ENCODE measurements around the gene DNAJB12. TPM values are rescaled to one million over a fixed set of nuclear protein-coding genes. Genes with fewer than 3 reads are reported as not detected.

The DNAJB12 gene
- total and polyA plus RNA-seq, 9 donors, result 27.5 to 46.4 (median 32.0) TPM

- Histone ChIP-seq H3K27me3 (no peaks in the 10 kb centered on the region), H3K4me3 (peak overlapping the region; percentile 40), H3K27ac (peak overlapping the region; percentile 71 to 88), H3K9me3 (no peaks in the 10 kb centered on the region), H3K36me3 (no peaks in the 10 kb centered on the region), H3K4me1 (ENCODE audit: insufficient read depth) (peaks cover 38% of the 10 kb centered on the region)
- 64 to 69% (median 65%) methylated on average over 10 of the region's 10 CpGs for WGBS, 3 donors
- peak in 2 of 5 donors; percentile 39 to 47 for DNase-seq
- TF ChIP-seq CTCF (IDR thresholded peaks at IDR 0.05), result no peak
- no peak for TF ChIP-seq EP300 (IDR thresholded peaks at IDR 0.05)
- no peak for TF ChIP-seq POLR2A (IDR thresholded peaks at IDR 0.05)
- intact Hi-C loops (cut with DNase I), result loop anchor here in 1 of 4 donors (2.0 kb wide), 1 partner anchor 46 kb away; the partner anchor contains the start of gene DDIT4
Observed at GRCh38 chr10:72318418-72319262, 36.1 kb downstream of the DNAJB12 start.

GRCh38 chr10:72316748-72317435, 37.8 kb downstream of the DNAJB12 start:
- Histone ChIP-seq H3K36me3 (no peaks in the 10 kb centered on the region), H3K4me3 (no peak overlapping the region), H3K4me1 (ENCODE audit: insufficient read depth) (peaks cover 38% of the 10 kb centered on the region), H3K27me3 (no peaks in the 10 kb centered on the region), H3K27ac (peak overlapping the region; percentile 4 to 63), H3K9me3 (no peaks in the 10 kb centered on the region)
- TF ChIP-seq CTCF (IDR thresholded peaks at IDR 0.05) (no peak), EP300 (IDR thresholded peaks at IDR 0.05) (no peak), POLR2A (IDR thresholded peaks at IDR 0.05) (no peak)
- DNase-seq, result peak in 4 of 5 donors; percentile 57 to 74 (median 64)
- intact Hi-C loops (cut with DNase I), result no loop called here
- 81 to 88% (median 88%) methylated on average over 12 of the region's 12 CpGs for WGBS, 3 donors

GRCh38 chr10:72316386-72316700, 38.4 kb downstream of the DNAJB12 start:
- 70 to 90% (median 78%) methylated on average over 3 of the region's 3 CpGs for WGBS, 3 donors
- intact Hi-C loops (cut with DNase I), result no loop called here
- no peaks in the 10 kb centered on the region for H3K36me3 ChIP-seq
- TF ChIP-seq CTCF (IDR thresholded peaks at IDR 0.05) (no peak), POLR2A (IDR thresholded peaks at IDR 0.05) (no peak), EP300 (IDR thresholded peaks at IDR 0.05) (no peak)
- H3K4me3 ChIP-seq, result no peak overlapping the region
- H3K9me3 ChIP-seq, result no peaks in the 10 kb centered on the region
- peaks cover 38% of the 10 kb centered on the region for H3K4me1 ChIP-seq (ENCODE audit: insufficient read depth)
- no peak for DNase-seq
- no peaks in the 10 kb centered on the region for H3K27me3 ChIP-seq
- H3K27ac ChIP-seq, result peak overlapping the region; percentile 4 to 63

GRCh38 chr10:72315611-72316385, 38.9 kb downstream of the DNAJB12 start:
- Histone ChIP-seq H3K27ac (peak overlapping the region; percentile 15 to 63), H3K36me3 (no peaks in the 10 kb centered on the region), H3K9me3 (no peaks in the 10 kb centered on the region), H3K27me3 (no peaks in the 10 kb centered on the region), H3K4me3 (no peak overlapping the region), H3K4me1 (ENCODE audit: insufficient read depth) (peaks cover 32% of the 10 kb centered on the region)
- TF ChIP-seq EP300 (IDR thresholded peaks at IDR 0.05) (no peak), POLR2A (IDR thresholded peaks at IDR 0.05) (no peak), CTCF (IDR thresholded peaks at IDR 0.05) (no peak)
- intact Hi-C loops (cut with DNase I), result no loop called here
- 17 to 25% (median 22%) methylated on average over 2 of the region's 2 CpGs for WGBS, 3 donors
- DNase-seq, result peak; percentile 52 to 76 (median 65)

Data from ovary (tissue), 9 donors.